HT-29 (cell line): Measurements from ENCODE around the gene RLN2. TPM values are rescaled to one million over a fixed set of nuclear protein-coding genes. Genes with fewer than 3 reads are reported as not detected.
"Not testable (repeated sequence)": the region's sequence is repeated elsewhere in the genome, so short reads cannot be mapped to it uniquely, and the experiment has no call there.

Experiments used
- DNase-seq: peaks from one replicate; pipeline ENCODE4 v3.0.0-alpha.2; 2015; ENCODE audit warnings: low spot score
- total RNA-seq: library from RNA; depleted of rRNA; stranded (reverse); fragments of >200 nt; shearing (Covaris generic); gene quantifications from 2 replicates; pipeline ENCODE4 v1.2.3, GENCODE V29; 2014; rRNA removed

The RLN2 gene
- not detected in 2 replicates for total RNA-seq

GRCh38 chr9:5303840-5304795 is at the start of gene RLN2:
Gene RLN2, minus strand, starts transcription at chr9:5304716. Its CDS starts 136 bp downstream, at chr9:5304580.
- peak; percentile 20 for DNase-seq

- no peak for DNase-seq
Measured at GRCh38 chr9:5354184-5354583, 49.7 kb upstream of the RLN2 start.

- DNase-seq, result no peak
Measured at GRCh38 chr9:5352637-5353248, 48.2 kb upstream of the RLN2 start.

- DNase-seq, result peak; percentile 41
Measured at GRCh38 chr9:5338992-5339981, 34.8 kb upstream of the RLN2 start, which contains the start of gene RLN1. Gene RLN1, minus strand, starts transcription at chr9:5339876. Its CDS starts 130 bp downstream, at chr9:5339746.

- DNase-seq, result no peak
Measured at GRCh38 chr9:5336688-5337087, 32.2 kb upstream of the RLN2 start.

GRCh38 chr9:5331276-5331675 is 26.8 kb upstream of the RLN2 start:
- DNase-seq, result not testable (repeated sequence)

GRCh38 chr9:5326893-5327548 is 22.5 kb upstream of the RLN2 start:
- no peak for DNase-seq

- no peak for DNase-seq
Measured at GRCh38 chr9:5326187-5326586, 21.7 kb upstream of the RLN2 start.

- DNase-seq, result not testable (repeated sequence)
Measured at GRCh38 chr9:5321601-5322000, 17.1 kb upstream of the RLN2 start.

- no peak for DNase-seq
Measured at GRCh38 chr9:5321058-5321457, 16.5 kb upstream of the RLN2 start.

- not testable (repeated sequence) for DNase-seq
Measured at GRCh38 chr9:5316406-5316805, 11.9 kb upstream of the RLN2 start.

GRCh38 chr9:5315187-5315923 is 10.8 kb upstream of the RLN2 start:
- no peak for DNase-seq

- DNase-seq, result no peak
Measured at GRCh38 chr9:5310851-5311250, 6.3 kb upstream of the RLN2 start.

GRCh38 chr9:5305741-5306140 is 1.2 kb upstream of the RLN2 start:
- no peak for DNase-seq

- no peak for DNase-seq
Measured at GRCh38 chr9:5301544-5301943, 3.0 kb downstream of the RLN2 start.

GRCh38 chr9:5292141-5292540 is 12.4 kb downstream of the RLN2 start:
- DNase-seq, result no peak

- no peak for DNase-seq
Measured at GRCh38 chr9:5288591-5288990, 15.9 kb downstream of the RLN2 start.

GRCh38 chr9:5286262-5286661 is 18.3 kb downstream of the RLN2 start:
- no peak for DNase-seq

- no peak for DNase-seq
Measured at GRCh38 chr9:5278486-5278885, 26.0 kb downstream of the RLN2 start.

GRCh38 chr9:5274770-5275169 is 29.7 kb downstream of the RLN2 start:
- no peak for DNase-seq
